ENCODE measurements around the gene COTL1.
"Not testable (repeated sequence)": the region's sequence is repeated elsewhere in the genome, so short reads cannot be mapped to it uniquely, and the experiment has no call there.

COTL1 gene

GRCh38 chr16:84641643-84642358 lies 23.9 kb upstream of the COTL1 start:
- no peak for DNase-seq

GRCh38 chr16:84640145-84640544 lies 22.3 kb upstream of the COTL1 start:
- DNase-seq, result no peak

GRCh38 chr16:84638231-84638806 lies 20.4 kb upstream of the COTL1 start:
- no peak for DNase-seq

GRCh38 chr16:84637709-84638108 lies 19.8 kb upstream of the COTL1 start:
- no peak for DNase-seq

- DNase-seq, result no peak
Observed at GRCh38 chr16:84635702-84636101, 17.8 kb upstream of the COTL1 start.

- DNase-seq, result no peak
Observed at GRCh38 chr16:84633622-84634021, 15.7 kb upstream of the COTL1 start.

GRCh38 chr16:84632862-84633261 lies 15.0 kb upstream of the COTL1 start:
- DNase-seq, result not testable (repeated sequence)

GRCh38 chr16:84631886-84632285 lies 14.0 kb upstream of the COTL1 start:
- DNase-seq, result no peak

- no peak for DNase-seq
Observed at GRCh38 chr16:84631153-84631466, 13.2 kb upstream of the COTL1 start.

GRCh38 chr16:84630446-84631152 lies 12.7 kb upstream of the COTL1 start:
- DNase-seq, result no peak

- no peak for DNase-seq
Observed at GRCh38 chr16:84630009-84630408, 12.1 kb upstream of the COTL1 start.

GRCh38 chr16:84629580-84629979 lies 11.7 kb upstream of the COTL1 start:
- no peak for DNase-seq

GRCh38 chr16:84628226-84628731 lies 10.4 kb upstream of the COTL1 start:
- DNase-seq, result no peak

- DNase-seq, result no peak
Observed at GRCh38 chr16:84625556-84625955, 7.7 kb upstream of the COTL1 start.

GRCh38 chr16:84620913-84621312 lies 3.0 kb upstream of the COTL1 start:
- not testable (repeated sequence) for DNase-seq

GRCh38 chr16:84618581-84619460 lies 943 bp upstream of the COTL1 start:
- no peak for DNase-seq

GRCh38 chr16:84617041-84617790 lies 662 bp downstream of the COTL1 start:
- peak; percentile 53 for DNase-seq

- DNase-seq, result no peak
Observed at GRCh38 chr16:84616515-84616914, 1.4 kb downstream of the COTL1 start.

- no peak for DNase-seq
Observed at GRCh38 chr16:84614968-84615813, 2.7 kb downstream of the COTL1 start.

- DNase-seq, result no peak
Observed at GRCh38 chr16:84614623-84614967, 3.3 kb downstream of the COTL1 start.

GRCh38 chr16:84614073-84614459 lies 3.8 kb downstream of the COTL1 start:
- no peak for DNase-seq
